ENCODE measurements around the gene IL21R.

DNA sequence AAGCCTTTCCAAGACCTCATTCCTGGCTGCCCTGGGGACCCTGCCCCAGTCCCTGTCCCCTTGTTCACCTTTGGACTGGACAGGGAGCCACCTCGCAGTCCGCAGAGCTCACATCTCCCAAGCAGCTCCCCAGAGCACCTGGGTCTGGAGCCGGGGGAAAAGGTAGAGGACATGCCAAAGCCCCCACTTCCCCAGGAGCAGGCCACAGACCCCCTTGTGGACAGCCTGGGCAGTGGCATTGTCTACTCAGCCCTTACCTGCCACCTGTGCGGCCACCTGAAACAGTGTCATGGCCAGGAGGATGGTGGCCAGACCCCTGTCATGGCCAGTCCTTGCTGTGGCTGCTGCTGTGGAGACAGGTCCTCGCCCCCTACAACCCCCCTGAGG lies 38.7 kb upstream of the IL21R start:
- TF ChIP-seq, protein P1, sequence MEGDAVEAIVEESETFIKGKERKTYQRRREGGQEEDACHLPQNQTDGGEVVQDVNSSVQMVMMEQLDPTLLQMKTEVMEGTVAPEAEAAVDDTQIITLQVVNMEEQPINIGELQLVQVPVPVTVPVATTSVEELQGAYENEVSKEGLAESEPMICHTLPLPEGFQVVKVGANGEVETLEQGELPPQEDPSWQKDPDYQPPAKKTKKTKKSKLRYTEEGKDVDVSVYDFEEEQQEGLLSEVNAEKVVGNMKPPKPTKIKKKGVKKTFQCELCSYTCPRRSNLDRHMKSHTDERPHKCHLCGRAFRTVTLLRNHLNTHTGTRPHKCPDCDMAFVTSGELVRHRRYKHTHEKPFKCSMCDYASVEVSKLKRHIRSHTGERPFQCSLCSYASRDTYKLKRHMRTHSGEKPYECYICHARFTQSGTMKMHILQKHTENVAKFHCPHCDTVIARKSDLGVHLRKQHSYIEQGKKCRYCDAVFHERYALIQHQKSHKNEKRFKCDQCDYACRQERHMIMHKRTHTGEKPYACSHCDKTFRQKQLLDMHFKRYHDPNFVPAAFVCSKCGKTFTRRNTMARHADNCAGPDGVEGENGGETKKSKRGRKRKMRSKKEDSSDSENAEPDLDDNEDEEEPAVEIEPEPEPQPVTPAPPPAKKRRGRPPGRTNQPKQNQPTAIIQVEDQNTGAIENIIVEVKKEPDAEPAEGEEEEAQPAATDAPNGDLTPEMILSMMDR (IDR thresholded peaks at IDR 0.05) = no peak
- TF ChIP-seq POLR2A (IDR thresholded peaks at IDR 0.05) = no peak
